CD4-positive, alpha-beta T cell treated with Interleukin-4 for 1 hour (primary cell): ENCODE measurements around the gene C12orf57.

ENCODE experiments used
- DNase-seq, 2 donors: peaks; one replicate each; pipeline ENCODE4 v3.0.0-alpha.2; 2020 to 2022

The C12orf57 gene

GRCh38 chr12:6919588-6919987, 24.2 kb upstream of the C12orf57 start:
- DNase-seq, result no peak

- no peak for DNase-seq
Measured at GRCh38 chr12:6921539-6921938, 22.3 kb upstream of the C12orf57 start.

GRCh38 chr12:6921996-6922946, 21.6 kb upstream of the C12orf57 start:
- DNase-seq, result no peak

- DNase-seq, result no peak
Measured at GRCh38 chr12:6923003-6923732, 20.7 kb upstream of the C12orf57 start.

- DNase-seq, result no peak
Measured at GRCh38 chr12:6923851-6924250, 20.0 kb upstream of the C12orf57 start.

GRCh38 chr12:6925239-6925539, 18.6 kb upstream of the C12orf57 start:
- no peak for DNase-seq

- no peak for DNase-seq
Measured at GRCh38 chr12:6925540-6926279, 18.1 kb upstream of the C12orf57 start.

- DNase-seq, result peak; percentile 27 to 53
Measured at GRCh38 chr12:6927379-6928021, 16.3 kb upstream of the C12orf57 start, which contains the start of gene ATN1. Gene ATN1 (plus strand): TSS chr12:6927959. CDS start chr12:6934002, 6,043 bp downstream.

GRCh38 chr12:6928022-6928702, 15.7 kb upstream of the C12orf57 start:
- no peak for DNase-seq

GRCh38 chr12:6928703-6929407, 15.0 kb upstream of the C12orf57 start:
- DNase-seq, result no peak

- DNase-seq, result no peak
Measured at GRCh38 chr12:6929466-6930452, 14.1 kb upstream of the C12orf57 start.

GRCh38 chr12:6932766-6933165, 11.1 kb upstream of the C12orf57 start:
- no peak for DNase-seq

- DNase-seq, result no peak
Measured at GRCh38 chr12:6934110-6934509, 9.7 kb upstream of the C12orf57 start.

GRCh38 chr12:6935371-6936193, 8.2 kb upstream of the C12orf57 start:
- DNase-seq, result no peak

GRCh38 chr12:6936194-6936635, 7.6 kb upstream of the C12orf57 start:
- no peak for DNase-seq

GRCh38 chr12:6936636-6937480, 7.0 kb upstream of the C12orf57 start:
- DNase-seq, result peak in 1 of 2 donors; percentile 59

GRCh38 chr12:6937481-6938352, 6.1 kb upstream of the C12orf57 start:
- peak; percentile 96 for DNase-seq
